CD14-positive monocyte (primary cell): ENCODE measurements around the gene TP53RK. TPM values are rescaled to one million over a fixed set of nuclear protein-coding genes. Genes with fewer than 3 reads are reported as not detected.

Experiments
- DNase-seq, 3 donors: peaks; one replicate each; pipeline ENCODE4 v3.0.0-alpha.2; 2011 to 2022
- H2AFZ ChIP-seq: 2 replicates; pipeline ENCODE4 v1.6.0; 2012; ENCODE audit warnings: mild to moderate bottlenecking, low read depth, low read length, inconsistent platforms; ENCODE audit not compliant: insufficient read depth, poor library complexity, severe bottlenecking
- H3K27ac ChIP-seq, 2 donors: 1 replicate in 1 of 2; 2 replicates in 1 of 2; pipeline ENCODE4 v1.5.1; 2012 to 2013; ENCODE audit warnings: low read length in 2 of 2, control low read depth in 1 of 2, inconsistent platforms in 1 of 2, low read depth in 1 of 2, mild to moderate bottlenecking in 1 of 2
- H3K27me3 ChIP-seq, 2 donors: one replicate each; pipeline versions ENCODE4 v1.6.0 to v1.6.1; 2011 to 2013; ENCODE audit warnings: low read length in 2 of 2; ENCODE audit not compliant: control insufficient read depth in 2 of 2, insufficient read depth in 2 of 2
- H3K36me3 ChIP-seq, 2 donors: replicated peaks in 1 of 2; 1 replicate in 1 of 2; 2 replicates in 1 of 2; pipeline versions ENCODE4 v1.5.1 to v1.6.1; 2012 to 2013; ENCODE audit warnings: low read length in 2 of 2, control low read depth in 1 of 2, inconsistent platforms in 1 of 2, mild to moderate bottlenecking in 1 of 2; ENCODE audit not compliant: insufficient read depth in 2 of 2, control insufficient read depth in 1 of 2
- H3K4me1 ChIP-seq, 2 donors: 1 replicate in 1 of 2; 2 replicates in 1 of 2; pipeline versions ENCODE4 v1.5.1 to v1.6.1; 2012 to 2013; ENCODE audit warnings: low read length in 2 of 2, control low read depth in 1 of 2, inconsistent platforms in 1 of 2, mild to moderate bottlenecking in 1 of 2, moderate library complexity in 1 of 2; ENCODE audit not compliant: insufficient read depth in 2 of 2, control insufficient read depth in 1 of 2
- H3K4me2 ChIP-seq: replicated peaks from 2 replicates; pipeline ENCODE3; 2012; ENCODE audit warnings: low read length, moderate library complexity, mild to moderate bottlenecking; ENCODE audit not compliant: poor library complexity, severe bottlenecking; ENCODE audit errors: extremely low read depth
- H3K4me3 ChIP-seq, 3 experiments: fragments of 200-600 bp in 1 of 3; sonication (generic) in 1 of 3; replicated peaks in 1 of 3; 1 replicate in 2 of 3; 2 replicates in 1 of 3; pipeline ENCODE4 v1.5.1; 2011 to 2013; ENCODE audit warnings: low read length in 3 of 3, mild to moderate bottlenecking in 3 of 3, control low read depth in 2 of 3, low read depth in 2 of 3, inconsistent platforms in 1 of 3, moderate library complexity in 1 of 3
- H3K79me2 ChIP-seq: 2 replicates; pipeline ENCODE4 v1.6.0; 2012; ENCODE audit warnings: mild to moderate bottlenecking, control low read depth, inconsistent platforms, low read length, moderate library complexity; ENCODE audit not compliant: insufficient read depth
- H3K9ac ChIP-seq: 2 replicates; pipeline ENCODE4 v1.6.0; 2017; ENCODE audit warnings: low read length, mild to moderate bottlenecking; ENCODE audit not compliant: insufficient read depth, poor library complexity, severe bottlenecking
- H3K9me3 ChIP-seq, 2 donors: replicated peaks in 1 of 2; 1 replicate in 1 of 2; 2 replicates in 1 of 2; pipeline versions ENCODE4 v1.5.1 to v1.6.1; 2012 to 2013; ENCODE audit warnings: low read length in 2 of 2, control low read depth in 1 of 2; ENCODE audit not compliant: control insufficient read depth in 1 of 2, insufficient read depth in 1 of 2
- H4K20me1 ChIP-seq: 2 replicates; pipeline ENCODE4 v1.6.0; 2012; ENCODE audit warnings: mild to moderate bottlenecking, low read length, control low read depth, moderate library complexity; ENCODE audit not compliant: insufficient read depth
- H3K27ac Mint-ChIP-seq, 7 donors: one replicate each; pipeline ENCODE4 v1.8.0; 2020; ENCODE audit warnings: mild to moderate bottlenecking in 7 of 7, mixed read lengths in 7 of 7, moderate library complexity in 6 of 7, inconsistent platforms in 2 of 7
- H3K27me3 Mint-ChIP-seq, 3 donors: one replicate each; pipeline ENCODE4 v1.8.0; 2021 to 2022; ENCODE audit warnings: low read depth in 3 of 3, mild to moderate bottlenecking in 3 of 3, mixed read lengths in 3 of 3, moderate library complexity in 3 of 3, inconsistent platforms in 1 of 3
- H3K36me3 Mint-ChIP-seq, 2 donors: one replicate each; pipeline ENCODE4 v1.8.0; 2020; ENCODE audit warnings: mixed read lengths in 2 of 2, inconsistent platforms in 1 of 2, mild to moderate bottlenecking in 1 of 2
- H3K4me1 Mint-ChIP-seq: one replicate; pipeline ENCODE4 v1.8.0; 2020; ENCODE audit warnings: mild to moderate bottlenecking, mixed read lengths
- H3K4me3 Mint-ChIP-seq, 2 donors: one replicate each; pipeline ENCODE4 v1.8.0; 2020; ENCODE audit warnings: mild to moderate bottlenecking in 2 of 2, mixed read lengths in 2 of 2, moderate library complexity in 1 of 2
- H3K9me3 Mint-ChIP-seq, 7 donors: one replicate each; pipeline ENCODE4 v1.8.0; 2020 to 2022; ENCODE audit warnings: mixed read lengths in 7 of 7, mild to moderate bottlenecking in 6 of 7, moderate library complexity in 6 of 7, inconsistent platforms in 2 of 7
- WGBS: methylation state at CpG from one replicate; pipeline ENCODE4 v1.1.5; 2013; ENCODE audit warnings: missing lambda C conversion rate; ENCODE audit not compliant: insufficient coverage; 5-methylcytosine and 5-hydroxymethylcytosine counted together
- intact Hi-C, 2 donors: fragments of 100-400 bp; cut with micrococcal nuclease; formaldehyde crosslinking; loops; one replicate each; pipeline versions ENCODE4 v1.15.0 to v1.15.1; 2023
- polyA plus RNA-seq, 3 donors: library from polyadenylated mRNA; depleted of rRNA in 1 of 3; unstranded in 2 of 3; stranded (reverse) in 1 of 3; fragments of 300-500 nt in 2 of 3; fragments of >200 nt in 1 of 3; fragmentation: Illumina TruSeq in 2 of 3; gene quantifications; 1 replicate in 2 of 3; 2 replicates in 1 of 3; pipeline ENCODE4 v1.2.3, GENCODE V29; 2012 to 2021
- TF ChIP-seq, protein P1 (sequence below): fragments of 200-600 bp; IDR thresholded peaks from one replicate; pipeline ENCODE4 v1.8.0; 2022; ENCODE audit warnings: antibody characterized with exemption, mild to moderate bottlenecking

The TP53RK gene
- polyA plus RNA-seq, 3 donors: 1.4 to 10.9 (median 9.5) TPM

DNA sequence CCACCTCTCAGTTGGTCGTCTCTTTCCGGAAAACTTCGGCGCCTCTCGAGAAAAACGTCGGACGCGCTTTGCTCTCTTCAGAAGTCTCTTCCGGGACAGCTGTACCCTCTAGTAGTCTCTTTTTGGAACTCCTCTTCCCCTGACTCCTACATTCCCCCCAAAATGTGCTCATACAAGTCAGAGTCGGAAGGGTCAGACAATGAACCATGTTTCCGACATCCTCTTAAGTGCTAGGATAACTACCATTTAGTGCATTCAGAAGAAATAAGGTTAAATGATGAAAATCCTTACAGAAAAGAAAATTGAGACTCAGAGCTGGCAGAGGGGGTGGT lies 476 bp upstream of the TP53RK start:
- DNase-seq: no peak
- Histone ChIP-seq H3K27me3 (no peaks in the 10 kb centered on the region), H3K27ac (peak overlapping the region; percentile 73 to 82), H3K9me3 (no peaks in the 10 kb centered on the region), H3K36me3 (peaks cover 14 to 24% of the 10 kb centered on the region in 2 donors), H4K20me1 (peaks cover 37% of the 10 kb centered on the region), H3K4me1 (peaks cover 23 to 35% of the 10 kb centered on the region in 2 donors), H3K9ac (peak overlapping the region; percentile 91), H2AFZ (peak overlapping the region; percentile 86), H3K79me2 (peaks cover 42% of the 10 kb centered on the region), H3K4me2 (peak overlapping the region; percentile 80), H3K4me3 (peak overlapping the region; percentile 48 to 80 (median 72))
- H3K27ac Mint-ChIP-seq: peak overlapping the region; percentile 88 to 95 (median 94)
- peaks cover 49% of the 10 kb centered on the region for H3K4me1 Mint-ChIP-seq
- H3K9me3 Mint-ChIP-seq: peaks cover 0 to 3% (median 0%) of the 10 kb centered on the region in 7 donors
- H3K4me3 Mint-ChIP-seq: peak overlapping the region; percentile 90 to 93
- peaks cover 16 to 21% of the 10 kb centered on the region in 2 donors for H3K36me3 Mint-ChIP-seq
- TF ChIP-seq, protein P1, sequence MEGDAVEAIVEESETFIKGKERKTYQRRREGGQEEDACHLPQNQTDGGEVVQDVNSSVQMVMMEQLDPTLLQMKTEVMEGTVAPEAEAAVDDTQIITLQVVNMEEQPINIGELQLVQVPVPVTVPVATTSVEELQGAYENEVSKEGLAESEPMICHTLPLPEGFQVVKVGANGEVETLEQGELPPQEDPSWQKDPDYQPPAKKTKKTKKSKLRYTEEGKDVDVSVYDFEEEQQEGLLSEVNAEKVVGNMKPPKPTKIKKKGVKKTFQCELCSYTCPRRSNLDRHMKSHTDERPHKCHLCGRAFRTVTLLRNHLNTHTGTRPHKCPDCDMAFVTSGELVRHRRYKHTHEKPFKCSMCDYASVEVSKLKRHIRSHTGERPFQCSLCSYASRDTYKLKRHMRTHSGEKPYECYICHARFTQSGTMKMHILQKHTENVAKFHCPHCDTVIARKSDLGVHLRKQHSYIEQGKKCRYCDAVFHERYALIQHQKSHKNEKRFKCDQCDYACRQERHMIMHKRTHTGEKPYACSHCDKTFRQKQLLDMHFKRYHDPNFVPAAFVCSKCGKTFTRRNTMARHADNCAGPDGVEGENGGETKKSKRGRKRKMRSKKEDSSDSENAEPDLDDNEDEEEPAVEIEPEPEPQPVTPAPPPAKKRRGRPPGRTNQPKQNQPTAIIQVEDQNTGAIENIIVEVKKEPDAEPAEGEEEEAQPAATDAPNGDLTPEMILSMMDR: no peak
- 0% methylated on average over 8 of the region's 12 CpGs for WGBS
- intact Hi-C loops: loop anchor here (10.0 kb wide), 2 partner anchors 135 to 555 kb away; partner anchors contain the start of gene OCSTAMP (in 1 of the 2)
- H3K27me3 Mint-ChIP-seq: no peaks in the 10 kb centered on the region

DNA sequence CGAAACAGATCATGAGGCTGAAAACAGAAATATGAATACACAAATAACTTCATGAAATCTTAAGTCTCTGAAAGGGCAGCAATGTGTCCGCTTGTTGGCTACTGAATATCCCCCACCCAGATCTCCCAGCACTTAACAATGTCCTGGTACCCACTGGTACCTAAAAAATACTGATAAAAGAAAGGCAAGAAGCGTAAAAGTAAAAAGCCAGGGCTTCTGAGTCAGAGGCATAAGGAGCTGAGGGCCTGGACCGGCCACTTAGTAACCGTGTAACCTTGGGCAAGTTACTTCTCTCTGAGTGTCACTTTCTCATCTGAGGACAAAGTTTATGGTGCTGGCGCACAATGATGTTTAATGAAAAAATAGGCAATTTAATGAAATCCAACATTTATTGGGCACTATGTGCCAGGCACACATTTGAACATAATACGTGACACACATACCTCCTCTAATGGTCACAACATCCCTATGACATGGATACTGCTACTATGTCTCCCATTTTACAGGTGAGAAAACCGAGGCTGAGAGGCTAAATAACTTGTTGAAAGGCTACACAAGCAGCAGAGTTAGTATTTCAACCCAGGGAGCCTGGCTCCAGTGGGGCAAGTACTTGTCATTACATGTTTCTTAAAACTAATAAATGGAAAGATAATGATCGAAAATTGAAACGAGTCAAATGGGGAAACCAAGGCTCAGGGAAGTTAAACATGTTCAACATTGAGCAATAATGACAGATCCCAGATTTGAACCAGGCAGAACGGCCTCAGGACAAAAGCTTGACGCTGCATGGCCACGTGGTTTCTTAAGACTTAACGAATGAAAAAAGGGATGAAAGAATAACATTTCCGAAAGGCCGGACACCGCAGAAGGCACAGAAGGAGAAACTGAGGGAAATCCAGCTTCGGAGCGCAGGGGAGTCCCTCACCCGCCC lies 828 bp downstream of the TP53RK start:
- peak overlapping the region; percentile 91 for H3K9ac ChIP-seq
- Mint-ChIP-seq H3K9me3 (peaks cover 0 to 3% (median 0%) of the 10 kb centered on the region in 7 donors), H3K27ac (peak overlapping the region; percentile 87 to 94 (median 89)), H3K4me3 (peak overlapping the region; percentile 90 to 93), H3K36me3 (peaks cover 26 to 30% of the 10 kb centered on the region in 2 donors), H3K27me3 (no peaks in the 10 kb centered on the region), H3K4me1 (peaks cover 49% of the 10 kb centered on the region)
- TF ChIP-seq, protein P1: no peak
- peak overlapping the region; percentile 80 for H3K4me2 ChIP-seq
- no peaks in the 10 kb centered on the region for H3K27me3 ChIP-seq
- H3K9me3 ChIP-seq: no peaks in the 10 kb centered on the region
- peaks cover 13 to 24% of the 10 kb centered on the region in 2 donors for H3K4me1 ChIP-seq
- H3K27ac ChIP-seq: peak overlapping the region; percentile 73 to 82
- peaks cover 14 to 29% of the 10 kb centered on the region in 2 donors for H3K36me3 ChIP-seq
- peaks cover 50% of the 10 kb centered on the region for H4K20me1 ChIP-seq
- peaks cover 50% of the 10 kb centered on the region for H3K79me2 ChIP-seq
- WGBS: 16% methylated on average over 15 of the region's 20 CpGs
- H2AFZ ChIP-seq: peak overlapping the region; percentile 86
- DNase-seq: peak in 2 of 3 donors; percentile 25 to 46
- intact Hi-C loops: loop anchor here (10.0 kb wide), 2 partner anchors 134 to 554 kb away; partner anchors contain the start of gene OCSTAMP (in 1 of the 2)
- H3K4me3 ChIP-seq: peak overlapping the region; percentile 48 to 80 (median 72)
